Lower leg skin (tissue), 4 donors: ENCODE results near the gene PIANP. TPM values are rescaled to one million over a fixed set of nuclear protein-coding genes. Genes with fewer than 3 reads are reported as not detected.

Source experiments
- DNase-seq, 2 donors: peaks; one replicate each; pipeline ENCODE4 v3.0.0-alpha.2; 2019; ENCODE audit warnings: low spot score in 2 of 2
- H3K4me3 ChIP-seq: fragments of 200-600 bp; sonication (generic); 2 replicates; pipeline ENCODE4 v1.5.1; 2017; ENCODE audit warnings: mild to moderate bottlenecking, low read depth; ENCODE audit not compliant: poor library complexity, severe bottlenecking
- CTCF ChIP-seq, 3 donors: fragments of 450-650 bp; IDR thresholded peaks; one replicate each; pipeline ENCODE4 v1.5.1; 2016; ENCODE audit warnings: antibody characterized with exemption in 3 of 3, mild to moderate bottlenecking in 3 of 3, moderate library complexity in 2 of 3
- POLR2A ChIP-seq, 2 donors: fragments of 450-650 bp; IDR thresholded peaks; one replicate each; pipeline ENCODE4 v1.6.1; 2016 to 2017; ENCODE audit warnings: antibody characterized with exemption in 2 of 2, mild to moderate bottlenecking in 1 of 2, moderate library complexity in 1 of 2
- WGBS, 2 donors: methylation state at CpG; one replicate each; pipeline ENCODE4 v1.1.5; 2018; 5-methylcytosine and 5-hydroxymethylcytosine counted together
- intact Hi-C: fragments of 100-400 bp; cut with DNase I; formaldehyde crosslinking; loops from one replicate; pipeline ENCODE4 v1.15.0; 2023; ENCODE audit warnings: low total_unique reads
- total RNA-seq, 4 donors: library from RNA; depleted of rRNA; stranded (reverse); fragments of >200 nt; gene quantifications; one replicate each; pipeline ENCODE4 v1.1.0, GENCODE V29; 2016

Gene PIANP
- total RNA-seq, 4 donors from 2014 or later, result not detected

DNA sequence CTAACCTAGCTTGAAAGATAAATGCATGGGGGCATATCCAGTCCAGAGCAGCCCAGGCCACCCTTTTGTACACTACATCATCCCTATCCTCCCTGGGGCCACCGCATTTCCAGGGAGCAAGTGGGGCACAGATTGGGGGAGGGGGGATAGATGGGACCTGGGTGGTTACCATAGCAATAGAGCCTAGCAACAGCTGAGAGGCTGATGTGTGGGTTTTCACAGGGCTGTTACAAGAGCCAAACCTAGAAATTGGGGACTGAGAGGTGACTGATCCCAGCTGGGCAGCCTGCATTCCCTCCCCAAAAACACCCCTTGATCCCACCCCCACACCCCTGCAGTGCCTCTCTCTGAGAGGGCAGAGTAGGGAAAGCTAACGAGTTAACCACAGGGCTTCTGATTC, 7.7 kb downstream of the PIANP start:
- WGBS, 2 donors, result 63 to 71% methylated on average over 2 of the region's 2 CpGs
- no peak for DNase-seq
- H3K4me3 ChIP-seq, result no peak overlapping the region
- intact Hi-C loops, result no loop called here
- TF ChIP-seq POLR2A (IDR thresholded peaks at IDR 0.05), result no peak
- no peak for TF ChIP-seq CTCF (IDR thresholded peaks at IDR 0.05)

- TF ChIP-seq POLR2A (IDR thresholded peaks at IDR 0.05) (no peak), CTCF (IDR thresholded peaks at IDR 0.05) (no peak)
- 57 to 62% methylated on average over 4 of the region's 4 CpGs for WGBS, 2 donors
- no peak overlapping the region for H3K4me3 ChIP-seq
- intact Hi-C loops, result no loop called here
- DNase-seq, result no peak
Measured at GRCh38 chr12:6691473-6691872, 9.1 kb downstream of the PIANP start.

DNA sequence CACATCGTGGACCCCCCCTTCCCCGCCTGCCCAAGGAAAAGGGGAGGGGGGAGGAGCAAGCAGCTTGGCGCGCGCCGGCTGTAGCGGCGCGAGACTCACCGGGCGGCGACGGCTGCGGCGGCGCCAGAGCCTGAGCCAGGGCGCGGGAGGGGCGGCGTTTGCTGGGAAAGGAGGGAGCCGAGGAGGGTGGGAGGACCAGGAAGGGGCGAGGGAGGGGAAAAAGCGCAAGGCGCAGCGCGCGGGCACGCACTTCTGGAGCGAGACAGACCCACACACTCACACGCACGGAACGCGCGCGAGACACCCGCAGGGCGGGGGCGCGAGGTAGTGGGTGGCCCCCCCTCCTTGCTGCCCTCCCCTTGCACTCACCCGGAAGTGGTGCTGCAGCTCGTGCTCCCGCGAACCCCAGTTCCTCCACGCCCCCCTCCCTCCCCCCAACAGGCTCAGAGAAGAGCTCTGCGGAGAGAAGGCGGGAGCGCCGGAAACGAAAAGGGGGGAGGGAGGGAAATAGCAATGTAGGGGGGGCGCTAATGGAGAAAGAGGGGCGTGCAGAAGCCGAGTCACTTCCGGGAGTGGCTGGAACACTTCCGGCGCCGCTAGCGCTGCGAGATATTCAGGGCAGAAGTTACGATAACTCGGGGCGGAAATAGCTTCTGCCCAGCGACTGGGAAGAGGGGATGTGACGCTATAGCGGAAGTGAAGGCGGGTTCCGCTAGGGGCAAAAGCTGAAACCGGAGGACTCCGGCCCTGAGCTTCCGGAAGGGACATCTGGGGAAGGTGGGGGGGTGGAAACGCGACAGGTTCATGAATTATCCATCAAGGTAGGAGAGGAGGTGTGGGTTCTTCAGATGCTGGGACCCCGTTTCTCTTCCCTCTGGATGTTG, 11.4 kb downstream of the PIANP start, which contains the start of gene ZNF384:
ZNF384 (minus strand) TSS at position 377 of the 884 bp plus-strand sequence. CDS start 9,855 bp downstream, outside the sequence.
- H3K4me3 ChIP-seq, result peak within 1 kb of the TSS; percentile 91
- intact Hi-C loops, result no loop called here
- WGBS, 2 donors, result 0% methylated on average over 72 of the region's 72 CpGs
- no peak for TF ChIP-seq CTCF (IDR thresholded peaks at IDR 0.05)
- TF ChIP-seq POLR2A (IDR thresholded peaks at IDR 0.05), result peak in 1 of 2 donors; percentile 11
- DNase-seq, result peak; percentile 98 to 99

GRCh38 chr12:6688543-6688998, 12.0 kb downstream of the PIANP start:
- H3K4me3 ChIP-seq, result peak overlapping the region; percentile 91
- TF ChIP-seq CTCF (IDR thresholded peaks at IDR 0.05), result no peak
- no peak for TF ChIP-seq POLR2A (IDR thresholded peaks at IDR 0.05)
- 0% methylated on average over 13 of the region's 13 CpGs for WGBS, 2 donors
- no peak for DNase-seq
- intact Hi-C loops, result no loop called here

DNA sequence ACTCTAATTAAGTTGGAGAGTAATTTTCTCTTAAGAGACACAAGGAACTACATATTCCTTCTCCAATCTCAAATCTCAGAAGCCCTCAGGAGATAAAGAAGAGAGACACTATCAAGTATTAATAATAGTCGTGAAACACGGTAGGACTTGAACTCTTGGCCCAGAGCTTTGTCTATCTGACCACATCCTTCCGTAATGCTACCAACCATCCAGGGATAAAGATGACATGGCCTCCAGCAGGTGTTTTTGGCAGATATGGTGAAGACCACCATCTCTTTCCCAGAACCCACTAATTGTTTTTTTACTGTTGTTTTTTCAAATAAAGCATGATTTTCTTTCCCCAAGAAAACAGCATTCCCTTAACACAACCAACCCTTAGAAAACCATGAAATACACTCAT, 14.8 kb downstream of the PIANP start:
- H3K4me3 ChIP-seq, result no peak overlapping the region
- WGBS, 2 donors, result 79 to 80% methylated on average over 3 of the region's 3 CpGs
- intact Hi-C loops, result no loop called here
- DNase-seq, result no peak
- TF ChIP-seq POLR2A (IDR thresholded peaks at IDR 0.05) (no peak), CTCF (IDR thresholded peaks at IDR 0.05) (no peak)
